Activated CD4-positive, alpha-beta T cell treated with anti-CD3 and anti-CD28 coated beads, Interleukin-2, amount 50 U/mL, for 1 hour (primary cell): ENCODE data around the gene SEMA6B.
"Not testable (repeated sequence)": the region's sequence is repeated elsewhere in the genome, so short reads cannot be mapped to it uniquely, and the experiment has no call there.

ENCODE experiments used
- DNase-seq: peaks from one replicate; pipeline ENCODE4 v3.0.0-alpha.2; 2020

SEMA6B gene

GRCh38 chr19:4559569-4559968 is at the start of gene SEMA6B:
TSS of gene SEMA6B (minus strand) at chr19:4559684. CDS start at chr19:4558457, 1,227 bp downstream.
- no peak for DNase-seq

GRCh38 chr19:4606921-4607678 is 47.6 kb upstream of the SEMA6B start:
- no peak for DNase-seq

GRCh38 chr19:4606181-4606580 is 46.7 kb upstream of the SEMA6B start:
- no peak for DNase-seq

GRCh38 chr19:4604912-4605311 is 45.4 kb upstream of the SEMA6B start:
- DNase-seq, result no peak

GRCh38 chr19:4602915-4603314 is 43.4 kb upstream of the SEMA6B start:
- no peak for DNase-seq

GRCh38 chr19:4602173-4602788 is 42.8 kb upstream of the SEMA6B start:
- no peak for DNase-seq

- no peak for DNase-seq
Measured at GRCh38 chr19:4600893-4601292, 41.4 kb upstream of the SEMA6B start.

GRCh38 chr19:4600082-4600481 is 40.6 kb upstream of the SEMA6B start:
- no peak for DNase-seq

- no peak for DNase-seq
Measured at GRCh38 chr19:4598712-4599111, 39.2 kb upstream of the SEMA6B start.

- DNase-seq, result peak; percentile 45
Measured at GRCh38 chr19:4597975-4598671, 38.6 kb upstream of the SEMA6B start.

- no peak for DNase-seq
Measured at GRCh38 chr19:4597278-4597974, 37.9 kb upstream of the SEMA6B start.

GRCh38 chr19:4596033-4596904 is 36.8 kb upstream of the SEMA6B start:
- DNase-seq, result no peak

- not testable (repeated sequence) for DNase-seq
Measured at GRCh38 chr19:4595158-4595557, 35.7 kb upstream of the SEMA6B start.

GRCh38 chr19:4594201-4594600 is 34.7 kb upstream of the SEMA6B start:
- no peak for DNase-seq

GRCh38 chr19:4593409-4593851 is 33.9 kb upstream of the SEMA6B start:
- DNase-seq, result no peak

- no peak for DNase-seq
Measured at GRCh38 chr19:4592445-4592844, 33.0 kb upstream of the SEMA6B start.

- DNase-seq, result no peak
Measured at GRCh38 chr19:4591320-4591719, 31.8 kb upstream of the SEMA6B start.

GRCh38 chr19:4590559-4590958 is 31.1 kb upstream of the SEMA6B start:
- no peak for DNase-seq

- DNase-seq, result no peak
Measured at GRCh38 chr19:4589579-4590410, 30.3 kb upstream of the SEMA6B start.

- DNase-seq, result no peak
Measured at GRCh38 chr19:4588291-4588761, 28.8 kb upstream of the SEMA6B start.

GRCh38 chr19:4587527-4587926 is 28.0 kb upstream of the SEMA6B start:
- no peak for DNase-seq
